Occipital lobe (tissue), 2 donors: ENCODE measurements around the gene HGD. TPM values are rescaled to one million over a fixed set of nuclear protein-coding genes. Genes with fewer than 3 reads are reported as not detected.
"Not testable (repeated sequence)": the region's sequence is repeated elsewhere in the genome, so short reads cannot be mapped to it uniquely, and the experiment has no call there.

Source experiments
- DNase-seq: peaks from one replicate; lab custom pipeline; 2025; lab: John Stamatoyannopoulos, UW
- total RNA-seq: library from RNA; depleted of rRNA; stranded (reverse); fragments of >200 nt; gene quantifications from one replicate; pipeline ENCODE4 v1.2.3, GENCODE V29; 2014

The HGD gene, protein sequence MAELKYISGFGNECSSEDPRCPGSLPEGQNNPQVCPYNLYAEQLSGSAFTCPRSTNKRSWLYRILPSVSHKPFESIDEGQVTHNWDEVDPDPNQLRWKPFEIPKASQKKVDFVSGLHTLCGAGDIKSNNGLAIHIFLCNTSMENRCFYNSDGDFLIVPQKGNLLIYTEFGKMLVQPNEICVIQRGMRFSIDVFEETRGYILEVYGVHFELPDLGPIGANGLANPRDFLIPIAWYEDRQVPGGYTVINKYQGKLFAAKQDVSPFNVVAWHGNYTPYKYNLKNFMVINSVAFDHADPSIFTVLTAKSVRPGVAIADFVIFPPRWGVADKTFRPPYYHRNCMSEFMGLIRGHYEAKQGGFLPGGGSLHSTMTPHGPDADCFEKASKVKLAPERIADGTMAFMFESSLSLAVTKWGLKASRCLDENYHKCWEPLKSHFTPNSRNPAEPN
- 1.1 TPM for total RNA-seq

DNA sequence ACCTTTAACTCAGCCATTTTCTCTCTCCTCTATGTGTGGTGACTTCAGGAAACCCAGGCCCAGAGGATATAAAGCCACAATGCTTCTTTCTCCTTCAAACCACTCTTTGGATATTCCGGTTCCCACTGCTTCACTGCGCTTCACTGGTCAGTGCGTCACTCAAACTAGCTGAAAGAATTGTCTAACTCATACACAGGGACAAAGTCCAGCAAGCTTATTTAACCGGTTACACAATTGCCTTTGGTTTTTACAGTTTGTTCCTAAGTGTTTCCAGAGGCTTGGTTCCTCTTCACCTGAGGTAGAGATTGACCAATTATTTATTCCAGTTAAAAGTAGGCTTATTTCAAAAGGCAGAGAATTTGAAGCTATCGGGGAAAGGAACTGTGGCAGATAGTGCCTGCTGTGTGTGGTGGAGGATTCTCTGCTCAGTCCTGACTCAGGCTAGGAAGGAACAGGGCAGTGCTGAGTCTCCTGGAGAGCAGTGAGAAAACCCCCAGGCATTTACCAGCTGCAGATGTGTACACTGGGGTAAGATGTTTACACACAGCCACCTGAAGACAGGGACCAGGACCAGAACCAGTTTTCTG lies at the start of gene HGD:
TSS of gene HGD (minus strand) at position 145 of the 587 bp plus-strand sequence. CDS start at position 17, 128 bp downstream.
- DNase-seq: no peak

DNA sequence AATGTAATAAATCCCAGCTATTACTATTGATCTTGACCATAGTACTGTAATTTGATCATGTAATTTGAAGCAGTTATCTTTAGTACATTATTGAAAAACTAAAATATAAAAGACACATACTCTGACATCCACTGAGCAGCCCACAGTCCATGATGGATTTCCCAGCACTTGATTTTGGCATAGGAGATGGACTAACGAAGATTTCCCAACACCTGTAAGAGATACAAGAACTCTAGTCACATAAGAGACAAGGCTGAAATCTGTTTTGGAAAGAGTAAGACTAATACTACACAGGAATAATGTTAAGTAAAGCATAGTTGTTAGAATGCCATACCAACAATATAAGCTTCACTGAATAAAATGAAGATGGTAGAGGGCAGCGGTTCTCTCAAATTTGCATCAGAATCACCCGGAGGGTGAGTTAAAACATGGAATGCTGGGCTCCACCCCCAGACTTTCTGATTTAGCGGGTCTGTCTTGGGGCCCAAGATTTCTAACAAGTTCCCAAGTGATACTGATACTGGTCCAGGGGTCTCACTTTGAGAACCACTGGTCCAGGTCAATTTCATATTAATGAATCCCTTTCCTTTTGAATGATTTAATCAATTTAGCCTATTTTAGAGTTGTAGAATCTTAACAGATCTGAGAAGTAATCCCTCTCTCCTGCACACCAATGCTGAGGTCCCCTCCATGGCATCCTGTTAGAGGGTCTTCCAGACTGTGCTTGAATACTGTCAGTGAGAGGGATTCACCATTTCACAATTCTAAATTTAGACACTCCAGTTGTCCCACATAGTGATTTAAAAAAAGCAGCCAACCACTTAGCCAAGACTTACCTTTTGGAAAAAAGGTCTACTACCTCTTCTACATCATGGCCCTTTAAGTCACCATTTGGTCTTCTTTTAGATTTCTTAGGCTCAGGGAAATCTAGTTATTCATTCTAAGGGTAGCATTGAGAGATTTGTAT lies 48.8 kb upstream of the HGD start:
- no peak for DNase-seq

DNA sequence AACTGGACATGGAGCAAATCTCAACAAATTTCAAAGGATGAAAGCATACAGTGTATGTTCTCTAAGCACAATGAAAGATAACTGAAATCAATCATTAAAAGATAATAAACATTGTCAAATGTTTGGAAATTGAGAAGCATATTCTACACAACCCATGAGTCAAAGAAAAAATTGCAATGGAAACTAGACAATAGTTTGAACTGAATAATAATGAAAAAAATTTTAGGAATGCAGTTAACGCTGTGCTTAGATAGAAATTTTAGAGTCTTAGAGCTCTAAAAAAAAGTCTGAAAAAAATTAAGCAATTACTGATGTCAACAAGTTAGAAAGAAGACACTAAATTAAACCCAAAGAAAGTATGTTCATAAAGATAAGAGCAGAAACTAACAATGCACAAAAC lies 44.8 kb upstream of the HGD start:
- no peak for DNase-seq

DNA sequence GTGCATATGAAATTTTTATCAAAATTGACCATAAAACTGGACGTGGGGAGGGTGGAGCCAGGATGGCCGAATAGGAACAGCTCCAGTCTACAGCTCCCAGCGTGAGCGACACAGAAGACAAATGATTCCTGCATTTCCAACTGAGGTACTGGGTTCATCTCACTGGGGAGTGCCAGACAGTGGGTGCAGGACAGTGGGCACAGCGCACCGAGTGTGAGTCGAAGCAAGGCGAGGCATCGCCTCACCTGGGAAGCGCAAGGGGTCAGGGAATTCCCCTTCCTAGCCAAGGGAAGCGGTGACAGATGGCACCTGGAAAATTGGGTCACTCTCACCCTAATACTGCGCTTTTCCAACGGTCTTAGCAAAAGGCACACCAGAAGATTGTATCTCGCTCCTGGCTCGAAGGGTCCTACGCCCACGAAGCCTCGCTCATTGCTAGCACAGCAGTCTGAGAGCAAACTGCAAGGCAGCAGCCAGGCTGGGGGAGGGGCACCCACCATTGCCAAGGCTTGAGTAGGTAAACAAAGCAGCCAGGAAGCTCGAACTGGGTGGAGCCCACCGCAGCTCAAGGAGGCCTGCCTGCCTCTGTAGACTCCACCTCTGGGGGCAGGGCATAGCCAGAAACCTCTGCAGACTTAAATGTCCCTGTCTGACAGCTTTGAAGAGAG lies 37.3 kb upstream of the HGD start:
- DNase-seq: not testable (repeated sequence)

DNA sequence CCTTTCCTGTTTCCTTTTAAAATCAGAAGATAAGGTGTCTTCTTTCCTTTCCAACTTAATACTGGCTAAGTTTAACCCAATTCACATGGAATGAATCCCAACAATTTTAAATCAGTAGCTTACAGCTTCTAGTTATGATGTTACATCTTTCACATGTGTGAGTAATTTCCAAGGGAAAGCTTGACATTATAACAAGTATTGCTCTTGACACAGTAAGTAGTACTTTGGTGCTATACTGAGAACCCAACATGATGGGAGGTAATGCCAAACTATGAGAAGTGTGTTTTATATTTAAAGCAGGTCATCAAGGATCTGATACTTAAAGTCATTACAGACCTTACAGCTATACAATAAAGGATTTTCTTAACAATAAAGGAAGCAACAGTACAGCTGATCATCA lies 31.2 kb upstream of the HGD start:
- DNase-seq: no peak

DNA sequence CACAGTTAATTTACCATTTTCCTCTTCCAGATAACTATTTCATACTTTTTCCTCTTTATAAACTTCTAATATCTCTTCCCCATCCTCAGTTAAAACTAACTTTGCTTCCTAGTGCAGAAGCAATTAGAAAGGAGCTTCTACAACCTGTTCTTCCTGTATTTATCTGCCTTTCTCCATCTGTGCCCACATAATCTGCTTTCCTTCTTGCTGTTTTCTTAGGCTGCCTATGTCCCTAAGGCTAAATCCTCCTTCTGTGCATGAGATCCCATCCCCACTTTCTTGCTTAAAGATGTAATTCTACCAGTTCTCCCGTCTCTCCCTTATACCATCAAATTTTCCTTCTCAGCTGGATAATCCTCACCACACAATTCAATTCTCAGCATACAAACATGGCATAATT lies 28.3 kb upstream of the HGD start:
- DNase-seq: no peak

DNA sequence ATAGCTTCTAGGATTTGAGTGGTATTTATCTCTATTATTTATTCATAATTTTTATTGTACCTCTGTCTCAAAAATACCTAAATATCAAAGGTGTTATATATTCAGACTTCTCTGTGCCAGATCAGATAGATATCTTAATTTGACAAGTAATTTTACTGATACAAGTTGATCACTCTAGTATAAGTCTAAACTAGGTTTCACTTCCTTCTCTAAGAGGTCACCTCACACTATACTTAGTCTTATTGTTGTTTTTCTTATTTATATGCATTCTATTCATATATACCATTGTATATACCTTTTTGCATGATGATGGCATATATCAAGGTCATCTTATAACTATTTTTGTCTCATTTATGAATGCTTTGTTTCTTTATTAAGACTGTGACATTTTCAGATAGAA lies 26.4 kb upstream of the HGD start:
- no peak for DNase-seq

DNA sequence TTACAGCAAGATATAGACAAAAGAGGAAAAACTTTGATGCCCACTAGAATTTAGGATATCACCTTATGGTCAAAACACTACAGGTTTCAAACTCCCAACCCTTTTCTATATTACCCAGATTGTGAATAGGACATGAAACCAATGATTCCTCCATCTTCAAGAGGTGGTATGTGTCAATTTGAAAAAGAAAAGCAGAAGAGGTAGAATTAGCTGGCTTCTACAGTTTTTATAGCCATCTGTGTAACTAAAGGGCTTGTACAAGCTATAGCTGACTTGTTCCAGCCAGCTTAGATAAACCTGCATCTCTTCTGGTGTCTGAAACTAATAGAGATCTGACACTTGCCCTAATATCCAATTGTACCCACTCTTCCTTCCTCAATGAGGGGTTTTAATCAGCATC lies 24.9 kb upstream of the HGD start:
- DNase-seq: no peak

DNA sequence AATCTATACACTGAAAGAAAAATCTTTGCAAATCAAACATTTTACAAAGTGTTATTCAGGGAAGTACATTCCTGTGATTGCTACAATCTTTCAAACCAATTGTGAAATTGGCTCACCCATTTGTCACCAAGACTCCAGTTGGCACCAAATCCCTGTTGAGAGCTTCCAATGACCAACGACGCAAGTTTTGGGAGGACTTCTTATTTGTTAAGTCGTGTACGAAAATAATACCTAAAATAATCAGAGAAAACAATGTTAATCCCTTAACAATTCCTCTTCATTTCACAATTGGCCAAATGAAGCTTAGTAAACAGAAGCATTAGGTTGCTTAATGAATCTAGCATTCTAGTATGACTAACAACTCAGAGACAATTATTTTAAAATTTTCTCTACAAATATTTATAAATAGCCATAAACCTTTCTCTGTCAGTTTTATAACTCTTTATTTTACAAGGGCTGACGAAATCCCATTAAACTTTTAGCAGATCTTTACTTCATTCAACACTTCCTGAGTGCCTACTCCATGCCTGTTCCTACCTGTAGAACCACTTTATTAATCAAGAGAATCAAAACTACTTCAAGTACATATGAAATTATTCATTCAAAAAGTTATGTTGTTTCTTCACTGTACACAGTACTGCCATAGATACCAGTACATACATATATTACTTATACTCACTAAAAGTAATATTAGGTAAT lies 24.0 kb upstream of the HGD start:
- no peak for DNase-seq

DNA sequence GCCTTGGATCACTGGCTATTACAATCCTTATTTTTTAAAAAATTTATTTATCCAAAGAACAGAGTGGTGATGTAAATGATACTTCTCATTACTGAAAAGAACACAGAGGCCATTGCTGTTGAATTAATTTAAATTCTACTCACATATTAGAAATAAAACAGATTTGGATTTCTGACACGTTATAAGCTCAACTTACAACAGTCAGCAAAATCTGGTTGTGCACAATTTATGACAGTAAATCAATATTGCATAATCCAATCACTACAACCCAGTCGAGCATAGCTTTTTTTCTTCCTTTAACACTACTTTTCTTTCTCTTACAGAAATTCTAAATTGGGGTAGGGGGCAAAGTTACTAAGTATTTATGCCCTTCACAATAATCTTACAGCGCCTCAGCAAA lies 17.3 kb upstream of the HGD start:
- DNase-seq: no peak

DNA sequence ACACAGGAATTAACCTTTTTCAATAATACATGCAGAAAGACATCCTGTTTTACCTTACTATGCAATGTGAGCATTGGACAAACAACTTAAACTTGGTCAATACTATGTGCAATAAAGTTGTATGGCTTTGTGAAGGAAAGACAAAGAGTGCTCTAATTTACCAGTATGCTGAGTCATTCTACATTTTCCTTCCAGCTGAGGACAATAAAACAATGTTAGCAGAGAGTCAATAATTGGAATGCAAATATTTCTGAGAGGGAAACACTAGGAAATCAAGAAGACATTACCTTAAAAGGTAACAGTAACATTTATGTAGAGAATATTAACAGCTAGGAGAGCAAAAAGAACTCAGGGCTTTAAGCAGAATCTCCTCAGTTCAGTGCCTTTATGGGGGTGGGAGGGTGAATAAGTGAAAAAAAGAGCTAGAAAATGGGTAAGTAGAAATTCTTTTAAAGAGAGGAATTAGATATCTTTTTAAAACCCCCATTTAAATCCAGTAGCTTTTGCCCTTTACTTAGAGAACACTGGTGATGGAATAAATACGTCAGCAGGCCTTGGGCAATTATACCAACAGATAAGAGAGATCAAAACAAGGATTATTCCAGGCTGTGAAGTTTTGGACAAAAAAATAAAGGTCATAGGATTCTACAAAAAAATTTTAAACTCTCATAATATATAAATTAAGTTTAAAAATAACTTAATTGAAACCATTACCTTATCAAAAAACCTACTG lies 11.6 kb upstream of the HGD start:
- no peak for DNase-seq

DNA sequence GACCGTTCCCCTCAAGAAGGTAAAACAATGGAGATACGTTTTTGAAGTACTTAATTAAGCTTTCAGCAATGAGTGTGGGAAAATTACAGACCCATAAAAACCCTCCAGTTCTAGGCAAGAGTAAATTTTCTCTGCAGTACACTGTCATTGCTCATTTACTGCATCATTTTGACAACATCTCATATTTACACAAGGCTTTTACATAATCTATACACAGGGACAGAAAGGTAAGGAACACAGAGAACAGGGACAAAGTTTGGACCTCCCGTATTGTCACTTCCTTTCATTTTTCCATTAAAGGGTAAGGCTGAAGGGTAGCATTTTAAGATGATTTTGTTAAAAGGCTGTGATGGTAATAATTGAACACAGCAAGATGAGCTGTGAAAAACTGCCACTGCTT lies 7.4 kb upstream of the HGD start:
- DNase-seq: no peak

DNA sequence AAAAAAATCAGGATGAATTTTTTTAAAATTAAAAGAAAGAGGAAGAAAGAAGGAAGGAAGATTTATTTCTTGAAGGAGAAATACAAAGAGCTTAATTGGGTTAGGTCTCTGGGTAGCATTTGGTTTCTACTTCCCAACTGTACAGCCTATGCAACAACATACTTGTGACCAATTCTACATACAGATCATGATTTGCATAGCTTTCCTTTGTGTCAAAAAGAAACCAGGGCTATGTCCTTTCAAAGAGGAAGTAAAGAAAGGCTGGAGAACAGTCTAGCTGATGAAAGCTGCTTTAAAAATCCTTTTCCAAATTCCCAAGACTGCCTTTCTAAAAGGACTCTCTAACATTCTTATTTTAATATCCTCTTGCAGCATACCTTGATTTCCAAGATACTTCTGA lies 6.1 kb upstream of the HGD start:
- no peak for DNase-seq

DNA sequence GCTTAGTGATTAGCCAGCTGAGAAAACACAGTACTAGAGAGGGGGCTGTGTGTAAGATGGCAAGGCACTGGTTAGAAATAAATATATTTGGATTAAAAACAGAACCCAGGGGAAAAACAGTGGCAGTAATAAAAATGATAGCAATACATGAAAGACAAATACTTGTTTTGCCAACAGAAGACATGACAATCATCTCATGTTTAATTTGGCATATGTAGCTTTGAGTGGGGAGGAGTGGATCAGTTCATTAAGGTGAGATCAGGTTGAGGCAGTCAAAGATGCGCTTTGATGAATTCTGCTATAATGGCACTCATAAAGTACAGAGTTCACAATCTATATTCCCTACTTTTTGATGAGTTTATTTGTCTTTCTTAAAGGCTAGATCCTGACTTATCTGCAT lies 3.4 kb upstream of the HGD start:
- no peak for DNase-seq

DNA sequence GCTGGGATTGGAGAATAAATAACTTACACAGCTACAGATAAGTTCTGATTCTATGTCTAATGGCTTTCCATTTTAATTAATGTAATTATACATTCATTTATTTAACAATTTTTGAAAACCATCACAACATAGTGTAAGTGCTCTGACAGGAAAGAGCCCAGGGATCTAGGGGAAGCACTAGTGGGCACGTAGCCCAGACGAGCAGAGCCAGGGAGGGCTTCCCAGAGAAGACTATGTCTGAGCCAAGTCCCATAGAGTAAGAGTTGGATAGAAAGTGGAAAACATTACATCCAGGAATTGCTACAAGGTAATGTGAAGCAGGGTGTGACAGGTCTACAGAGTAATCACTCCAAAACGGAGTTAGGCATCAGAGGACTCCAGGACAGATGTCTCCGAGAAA lies 2.9 kb upstream of the HGD start:
- DNase-seq: no peak

DNA sequence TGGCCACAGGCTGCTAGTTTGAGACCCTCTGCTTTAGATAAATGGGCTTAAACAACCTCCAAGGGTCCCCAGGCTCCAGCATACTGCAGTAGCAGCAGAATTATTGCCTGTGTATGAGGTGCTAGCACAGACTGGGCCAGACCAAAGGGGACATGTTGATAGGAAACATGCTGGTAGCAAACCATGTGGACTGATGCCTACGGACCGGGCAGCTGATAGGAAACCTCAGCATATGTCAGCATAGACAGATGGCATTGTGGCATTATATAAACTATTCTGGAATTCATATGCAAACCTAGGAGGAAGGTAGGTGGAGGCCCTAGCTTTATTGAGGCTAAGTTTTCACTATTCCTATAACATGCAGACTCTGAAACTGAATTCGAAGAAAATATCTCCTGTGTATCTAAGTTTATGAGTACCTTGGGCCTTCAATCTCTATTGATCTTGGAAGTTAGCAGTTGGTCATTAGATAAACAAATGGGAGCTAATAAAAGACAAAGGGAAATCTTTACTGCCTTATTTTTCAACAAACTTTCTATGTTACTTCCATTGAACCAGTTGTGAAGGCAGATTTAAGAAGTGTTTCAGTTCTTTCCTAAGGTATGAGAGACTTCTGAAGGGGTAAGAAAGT lies 1.7 kb upstream of the HGD start:
- DNase-seq: no peak

DNA sequence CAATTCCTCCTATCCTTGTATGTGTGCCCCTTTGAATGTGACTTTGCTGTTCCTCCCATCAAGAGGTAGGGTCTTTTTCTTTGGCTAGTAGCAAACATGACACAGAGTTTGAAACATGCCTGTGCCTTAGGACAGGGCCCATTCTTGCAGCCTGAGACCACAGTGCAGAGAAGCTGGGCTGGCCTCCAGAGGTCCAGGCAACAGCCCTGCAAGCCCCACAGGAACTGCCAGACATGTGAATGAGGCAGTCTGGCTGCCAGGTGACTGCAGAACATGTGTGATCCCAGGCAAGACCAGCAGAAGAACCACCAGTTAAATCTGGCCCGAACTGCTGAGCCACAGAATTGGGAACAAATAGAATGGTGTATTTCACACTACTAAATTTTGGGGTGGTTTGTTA lies 1.2 kb upstream of the HGD start:
- DNase-seq: no peak

DNA sequence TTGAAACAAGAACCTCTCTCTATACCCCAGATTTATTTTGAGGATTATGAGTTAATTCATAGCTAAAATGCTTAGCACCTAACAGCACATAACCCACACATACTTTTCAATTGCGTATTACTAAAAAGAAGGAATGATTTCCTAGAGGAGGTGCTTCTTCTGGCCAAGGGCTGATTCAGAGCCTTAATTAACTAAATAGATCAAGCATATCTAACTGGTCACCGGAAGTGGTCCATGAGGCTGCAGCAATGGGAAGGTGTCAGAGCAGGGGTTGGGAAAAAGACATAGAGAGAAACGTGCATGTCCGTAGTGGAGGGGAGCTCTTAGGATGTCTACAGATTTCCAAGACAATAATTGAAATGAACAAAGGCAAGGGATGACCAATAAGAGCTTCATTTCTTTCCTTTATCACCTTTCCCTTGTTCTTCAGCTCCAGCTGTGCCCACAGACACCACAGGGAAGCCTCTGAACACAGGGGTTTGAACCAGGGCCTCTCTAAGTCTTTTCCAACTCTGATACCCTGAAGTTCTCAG lies 467 bp downstream of the HGD start:
- no peak for DNase-seq

DNA sequence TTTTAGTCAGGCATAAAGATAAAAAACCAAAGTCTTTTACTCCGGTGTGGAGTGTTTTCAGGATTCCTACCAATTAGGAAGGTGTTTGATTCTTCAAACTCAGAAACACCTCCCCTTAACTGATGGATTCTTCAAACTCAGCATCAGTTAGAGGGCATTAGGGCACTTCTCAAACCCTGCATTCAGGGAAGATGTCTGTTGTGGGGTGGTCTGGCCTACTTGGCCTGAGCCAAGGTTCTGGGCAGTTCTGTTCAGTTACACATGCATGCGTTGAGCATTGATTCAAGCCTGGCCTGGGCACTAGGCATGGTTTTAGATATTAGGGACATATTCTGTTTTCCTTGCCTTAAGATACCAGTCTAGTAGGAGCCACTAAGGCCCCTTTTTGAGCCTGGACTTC lies 1.0 kb downstream of the HGD start:
- no peak for DNase-seq
